ENCODE data around the gene EXOC6B.

Gene EXOC6B

DNA sequence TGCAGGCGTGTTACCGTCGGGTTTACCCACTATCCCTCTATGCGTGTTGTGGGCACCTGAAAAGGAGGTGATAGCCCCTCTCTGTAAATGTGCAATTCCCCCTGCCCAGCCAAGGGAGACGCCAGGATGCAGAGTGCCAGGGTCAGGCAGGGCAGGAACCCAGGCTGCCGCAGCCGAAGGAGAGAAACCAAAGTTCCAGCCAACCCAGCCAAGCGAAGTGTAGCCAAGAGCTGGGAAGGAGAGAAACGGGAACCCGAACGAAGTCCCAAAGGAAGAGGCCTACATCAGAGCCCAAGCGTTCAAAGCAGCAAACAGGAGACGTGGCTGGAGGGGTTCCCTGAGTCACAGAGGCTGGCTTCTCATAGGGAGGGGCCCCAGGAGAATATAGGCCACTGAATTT, 37.2 kb upstream of the EXOC6B start:
- Histone ChIP-seq H3K4me3 (ENCODE audit: low read depth, low read length) (no peak overlapping the region), H3K4me1 (ENCODE audit: control insufficient read depth, insufficient read depth, low read length) (no peaks in the 10 kb centered on the region), H3K36me3 (ENCODE audit: control insufficient read depth in 2 of 2, insufficient read depth in 1 of 2, low read length in 2 of 2) (no peaks in the 10 kb centered on the region), H3K9me3 (ENCODE audit: control insufficient read depth, insufficient read depth, low read depth, low read length) (no peaks in the 10 kb centered on the region), H3K27ac (ENCODE audit: extremely low read depth, low read depth, low read length) (no peak overlapping the region)
- ChIA-PET CTCF (interaction anchor here (0.6 to 5.8 kb wide), 37 partner anchors 8 to 913 kb away, joined by 3 to 72 read pairs (median 4); partner anchors contain the start of gene SPR), POLR2A (no interaction called here)
- TF ChIP-seq ZNF777 (tag by site-specific recombination; IDR thresholded peaks at IDR 0.05; ENCODE audit: borderline replicate concordance) = 0 out of 2 replicates have a peak, but pooled peaks have one; percentile 42
- no peak for TF ChIP-seq ZNF140 (tag by site-specific recombination; IDR thresholded peaks at IDR 0.05)
- TF ChIP-seq ZNF184 (tag by site-specific recombination; IDR thresholded peaks at IDR 0.05) = no peak

DNA sequence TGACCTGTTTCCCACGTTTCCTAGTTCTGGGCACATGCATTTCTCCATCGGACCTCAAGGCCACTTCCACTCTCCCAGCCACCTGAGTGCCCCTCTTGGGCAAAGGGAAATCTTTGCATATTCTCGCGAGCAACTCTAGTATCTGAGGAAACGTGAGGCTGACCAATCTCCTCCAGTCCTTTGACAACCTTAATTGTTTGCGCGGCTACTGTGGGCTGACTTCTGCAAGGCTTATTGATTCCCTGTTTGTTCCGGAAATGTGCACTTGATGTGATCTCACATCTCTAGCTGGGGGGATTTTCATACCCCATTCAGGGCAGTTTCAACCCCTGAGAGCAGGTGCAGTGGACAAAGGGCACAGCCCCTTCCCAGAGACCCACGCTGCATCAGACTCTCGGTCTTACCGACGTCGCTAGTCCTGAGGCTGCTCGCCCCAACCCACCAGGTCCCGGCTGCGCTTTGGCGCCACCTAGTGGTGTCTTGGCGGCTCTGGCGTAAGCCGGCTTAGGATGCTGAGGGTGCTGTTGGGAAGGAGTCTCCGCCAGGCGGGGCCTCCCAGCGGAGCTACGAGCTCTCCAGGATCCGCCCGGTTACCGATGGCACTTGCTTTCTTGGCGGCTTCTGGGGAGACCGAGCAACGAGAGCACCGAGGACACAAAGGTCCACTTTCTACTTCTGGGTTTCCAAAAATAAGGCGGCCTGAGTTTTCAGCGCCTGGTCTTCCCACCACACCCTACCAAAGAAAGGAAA, 36.6 kb upstream of the EXOC6B start:
- no peaks in the 10 kb centered on the region for H3K9me3 ChIP-seq (ENCODE audit: control insufficient read depth, insufficient read depth, low read depth, low read length)
- no peak overlapping the region for H3K27ac ChIP-seq (ENCODE audit: extremely low read depth, low read depth, low read length)
- no peaks in the 10 kb centered on the region for H3K4me1 ChIP-seq (ENCODE audit: control insufficient read depth, insufficient read depth, low read length)
- POLR2A ChIA-PET = interaction anchor here (0.6 kb wide), 1 partner anchor 321 kb away, joined by 4 read pairs; no protein-coding TSS in a partner anchor
- H3K4me3 ChIP-seq (ENCODE audit: low read depth, low read length) = peak overlapping the region; percentile 36
- CTCF ChIA-PET = interaction anchor here (0.6 to 5.8 kb wide), 51 partner anchors 9 to 1696 kb away, joined by 3 to 72 read pairs (median 4); partner anchors contain the start of gene SPR
- H3K36me3 ChIP-seq (ENCODE audit: control insufficient read depth in 2 of 2, insufficient read depth in 1 of 2, low read length in 2 of 2) = no peaks in the 10 kb centered on the region
- TF ChIP-seq ZNF704 (tag by site-specific recombination; IDR thresholded peaks at IDR 0.05) (no peak), ZBTB17 (tag by site-specific recombination; IDR thresholded peaks at IDR 0.05) (peak; percentile 88), GLIS1 (tag by site-specific recombination; IDR thresholded peaks at IDR 0.05) (0 out of 2 replicates have a peak, but pooled peaks have one; percentile 11), ZNF148 (tag by site-specific recombination; IDR thresholded peaks at IDR 0.05; ENCODE audit: borderline replicate concordance) (no peak), ZNF501 (tag by site-specific recombination; IDR thresholded peaks at IDR 0.05) (peak; percentile 65; the same call in 1 of the 2 replicates), ZNF350 (tag by site-specific recombination; IDR thresholded peaks at IDR 0.05) (no peak), ZNF830 (tag by site-specific recombination; IDR thresholded peaks at IDR 0.05; ENCODE audit: low read depth) (no peak), ZEB2 (tag by site-specific recombination; IDR thresholded peaks at IDR 0.05) (peak; percentile 43), ZNF76 (tag by site-specific recombination; IDR thresholded peaks at IDR 0.05; ENCODE audit: borderline replicate concordance, low read depth) (peak; percentile 80), ZSCAN30 (tag by site-specific recombination; IDR thresholded peaks at IDR 0.05) (0 out of 2 replicates have a peak, but pooled peaks have one; percentile 47), ZNF791 (tag by site-specific recombination; IDR thresholded peaks at IDR 0.05) (no peak), ZNF140 (tag by site-specific recombination; IDR thresholded peaks at IDR 0.05) (no peak), ZNF335 (tag by site-specific recombination; conservative IDR thresholded peaks at IDR 0.05) (peak; percentile 47), ZNF596 (tag by site-specific recombination; IDR thresholded peaks at IDR 0.05) (no peak), ZNF660 (tag by site-specific recombination; IDR thresholded peaks at IDR 0.05) (peak; percentile 70; the same call in 1 of the 2 replicates), ZNF692 (tag by site-specific recombination; IDR thresholded peaks at IDR 0.05) (peak; percentile 48; the same call in 1 of the 2 replicates), ZNF544 (tag by site-specific recombination; IDR thresholded peaks at IDR 0.05) (no peak), ZNF184 (tag by site-specific recombination; IDR thresholded peaks at IDR 0.05) (no peak), ZBTB10 (tag by site-specific recombination; IDR thresholded peaks at IDR 0.05) (no peak), ZBTB11 (tag by site-specific recombination; conservative IDR thresholded peaks at IDR 0.05; ENCODE audit: low read depth) (no peak)
